WTC11 (cell line): ENCODE data around the gene GIMAP7. TPM values are rescaled to one million over a fixed set of nuclear protein-coding genes. Genes with fewer than 3 reads are reported as not detected.

Source experiments
- ATAC-seq: fragments of 200-7000 bp; cut with Tn5 transposase; 2 replicates; pipeline ENCODE4 v1.10.0; 2021; ENCODE audit warnings: mild to moderate bottlenecking, moderate library complexity
- CTCF ChIA-PET: fragments of 300-600 bp; sonication (Branson Sonifier 250); formaldehyde crosslinking; loops from one replicate; lab custom pipeline; 2021; ENCODE audit warnings: antibody characterized with exemption; lab: Charles Lee
- POLR2A ChIA-PET: fragments of 350-600 bp; sonication (Branson Sonifier 250); formaldehyde crosslinking; loops from one replicate; lab custom pipeline; 2021; ENCODE audit warnings: antibody characterized with exemption; lab: Charles Lee
- DNase-seq: peaks from one replicate; pipeline ENCODE4 v3.0.0; 2021; ENCODE audit warnings: low spot score
- H3K27ac Mint-ChIP-seq: 2 replicates; pipeline ENCODE4 v1.8.0; 2021; ENCODE audit warnings: mixed read lengths
- H3K27me3 Mint-ChIP-seq: 2 replicates; pipeline ENCODE4 v1.8.0; 2021; ENCODE audit warnings: low read depth, mild to moderate bottlenecking, moderate library complexity, mixed read lengths
- H3K36me3 Mint-ChIP-seq: 2 replicates; pipeline ENCODE4 v1.8.0; 2021; ENCODE audit warnings: mixed read lengths
- H3K4me1 Mint-ChIP-seq: 2 replicates; pipeline ENCODE4 v1.8.0; 2022; ENCODE audit warnings: mixed read lengths
- H3K4me3 Mint-ChIP-seq: 2 replicates; pipeline ENCODE4 v1.8.0; 2021; ENCODE audit warnings: mild to moderate bottlenecking, moderate library complexity, mixed read lengths
- H3K9me3 Mint-ChIP-seq: 2 replicates; pipeline ENCODE4 v1.8.0; 2021; ENCODE audit warnings: mixed read lengths
- ARID4B ChIP-seq: sonication (generic); formaldehyde crosslinking; IDR thresholded peaks from 2 replicates; pipeline ENCODE4 v1.8.0; 2023; ENCODE audit warnings: missing genetic modification reagents, mild to moderate bottlenecking, borderline replicate concordance
- ATF1 ChIP-seq: sonication (generic); formaldehyde crosslinking; IDR thresholded peaks from 2 replicates; pipeline ENCODE4 v1.8.1; 2023; ENCODE audit warnings: mild to moderate bottlenecking, moderate library complexity, missing genetic modification reagents
- E2F1 ChIP-seq: sonication (generic); formaldehyde crosslinking; IDR thresholded peaks from 2 replicates; pipeline ENCODE4 v1.8.0; 2022; ENCODE audit warnings: mild to moderate bottlenecking, missing genetic modification reagents
- EMX1 ChIP-seq: fragments of 250-450 bp; sonication (Bioruptor Pico); IDR thresholded peaks from 2 replicates; pipeline ENCODE4 v1.8.0; 2021; ENCODE audit warnings: mild to moderate bottlenecking
- FOXK1 ChIP-seq: sonication (generic); formaldehyde crosslinking; IDR thresholded peaks from 2 replicates; pipeline ENCODE4 v1.8.0; 2022; ENCODE audit warnings: mild to moderate bottlenecking, moderate library complexity, missing genetic modification reagents
- JUN ChIP-seq: sonication (generic); formaldehyde crosslinking; IDR thresholded peaks from 2 replicates; pipeline ENCODE4 v1.8.0; 2023; ENCODE audit warnings: mild to moderate bottlenecking, missing genetic modification reagents
- NFATC4 ChIP-seq: fragments of 250-450 bp; sonication (Bioruptor Pico); IDR thresholded peaks from 2 replicates; pipeline ENCODE4 v1.9.0; 2021; ENCODE audit warnings: mild to moderate bottlenecking
- SMAD3 ChIP-seq: sonication (generic); formaldehyde crosslinking; IDR thresholded peaks from 2 replicates; pipeline ENCODE4 v1.8.0; 2022; ENCODE audit warnings: missing genetic modification reagents, mild to moderate bottlenecking, borderline replicate concordance
- SMAD4 ChIP-seq: sonication (generic); formaldehyde crosslinking; IDR thresholded peaks from 2 replicates; pipeline ENCODE4 v1.8.0; 2022; ENCODE audit warnings: mild to moderate bottlenecking, missing genetic modification reagents
- TCF7 ChIP-seq: sonication (generic); formaldehyde crosslinking; IDR thresholded peaks from 2 replicates; pipeline ENCODE4 v1.8.0; 2022; ENCODE audit warnings: mild to moderate bottlenecking, low read depth, missing genetic modification reagents, moderate library complexity
- TP53 ChIP-seq: sonication (generic); formaldehyde crosslinking; IDR thresholded peaks from 2 replicates; pipeline ENCODE4 v1.8.1; 2023; ENCODE audit warnings: mild to moderate bottlenecking, missing genetic modification reagents
- ZMAT4 ChIP-seq: fragments of 250-450 bp; sonication (Bioruptor Pico); IDR thresholded peaks from 2 replicates; pipeline ENCODE4 v1.9.0; 2021; ENCODE audit warnings: mild to moderate bottlenecking
- ZNF317 ChIP-seq: sonication (generic); formaldehyde crosslinking; IDR thresholded peaks from 2 replicates; pipeline ENCODE4 v1.8.1; 2023; ENCODE audit warnings: low read depth, mild to moderate bottlenecking, moderate library complexity, missing genetic modification reagents, borderline replicate concordance
- total RNA-seq: library from RNA; stranded (reverse); gene quantifications from 3 replicates; pipeline ENCODE4 v1.2.3, GENCODE V29; 2021
- TF ChIP-seq, protein P1 (sequence below): fragments of 250-450 bp; sonication (Bioruptor Pico); IDR thresholded peaks from 2 replicates; pipeline ENCODE4 v1.9.0; 2021; ENCODE audit warnings: mild to moderate bottlenecking, borderline replicate concordance
- TF ChIP-seq, protein P2 (sequence below): sonication (generic); formaldehyde crosslinking; IDR thresholded peaks from 2 replicates; pipeline ENCODE4 v1.8.0; 2023; ENCODE audit warnings: missing genetic modification reagents

GIMAP7 gene
- total RNA-seq, 1 experiment from 2014 or later, result 0.37 TPM

- POLR2A ChIA-PET, result no interaction called here
- CTCF ChIA-PET, result no interaction called here
- no peak for DNase-seq
- Mint-ChIP-seq H3K9me3 (peaks cover 18% of the 10 kb centered on the region), H3K4me1 (no peaks in the 10 kb centered on the region), H3K36me3 (no peaks in the 10 kb centered on the region), H3K4me3 (no peak overlapping the region), H3K27ac (no peak overlapping the region)
- no peak for ATAC-seq
- no peak for TF ChIP-seq NFATC4 (CRISPR knock-in tag)
- TF ChIP-seq E2F1 (CRISPR knock-in tag), result no peak
- TF ChIP-seq, protein P1, sequence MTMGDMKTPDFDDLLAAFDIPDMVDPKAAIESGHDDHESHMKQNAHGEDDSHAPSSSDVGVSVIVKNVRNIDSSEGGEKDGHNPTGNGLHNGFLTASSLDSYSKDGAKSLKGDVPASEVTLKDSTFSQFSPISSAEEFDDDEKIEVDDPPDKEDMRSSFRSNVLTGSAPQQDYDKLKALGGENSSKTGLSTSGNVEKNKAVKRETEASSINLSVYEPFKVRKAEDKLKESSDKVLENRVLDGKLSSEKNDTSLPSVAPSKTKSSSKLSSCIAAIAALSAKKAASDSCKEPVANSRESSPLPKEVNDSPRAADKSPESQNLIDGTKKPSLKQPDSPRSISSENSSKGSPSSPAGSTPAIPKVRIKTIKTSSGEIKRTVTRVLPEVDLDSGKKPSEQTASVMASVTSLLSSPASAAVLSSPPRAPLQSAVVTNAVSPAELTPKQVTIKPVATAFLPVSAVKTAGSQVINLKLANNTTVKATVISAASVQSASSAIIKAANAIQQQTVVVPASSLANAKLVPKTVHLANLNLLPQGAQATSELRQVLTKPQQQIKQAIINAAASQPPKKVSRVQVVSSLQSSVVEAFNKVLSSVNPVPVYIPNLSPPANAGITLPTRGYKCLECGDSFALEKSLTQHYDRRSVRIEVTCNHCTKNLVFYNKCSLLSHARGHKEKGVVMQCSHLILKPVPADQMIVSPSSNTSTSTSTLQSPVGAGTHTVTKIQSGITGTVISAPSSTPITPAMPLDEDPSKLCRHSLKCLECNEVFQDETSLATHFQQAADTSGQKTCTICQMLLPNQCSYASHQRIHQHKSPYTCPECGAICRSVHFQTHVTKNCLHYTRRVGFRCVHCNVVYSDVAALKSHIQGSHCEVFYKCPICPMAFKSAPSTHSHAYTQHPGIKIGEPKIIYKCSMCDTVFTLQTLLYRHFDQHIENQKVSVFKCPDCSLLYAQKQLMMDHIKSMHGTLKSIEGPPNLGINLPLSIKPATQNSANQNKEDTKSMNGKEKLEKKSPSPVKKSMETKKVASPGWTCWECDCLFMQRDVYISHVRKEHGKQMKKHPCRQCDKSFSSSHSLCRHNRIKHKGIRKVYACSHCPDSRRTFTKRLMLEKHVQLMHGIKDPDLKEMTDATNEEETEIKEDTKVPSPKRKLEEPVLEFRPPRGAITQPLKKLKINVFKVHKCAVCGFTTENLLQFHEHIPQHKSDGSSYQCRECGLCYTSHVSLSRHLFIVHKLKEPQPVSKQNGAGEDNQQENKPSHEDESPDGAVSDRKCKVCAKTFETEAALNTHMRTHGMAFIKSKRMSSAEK (CRISPR knock-in tag), result no peak
- TF ChIP-seq EMX1 (CRISPR knock-in tag), result no peak
- TF ChIP-seq JUN (CRISPR knock-in tag), result no peak
- TF ChIP-seq, protein P2, sequence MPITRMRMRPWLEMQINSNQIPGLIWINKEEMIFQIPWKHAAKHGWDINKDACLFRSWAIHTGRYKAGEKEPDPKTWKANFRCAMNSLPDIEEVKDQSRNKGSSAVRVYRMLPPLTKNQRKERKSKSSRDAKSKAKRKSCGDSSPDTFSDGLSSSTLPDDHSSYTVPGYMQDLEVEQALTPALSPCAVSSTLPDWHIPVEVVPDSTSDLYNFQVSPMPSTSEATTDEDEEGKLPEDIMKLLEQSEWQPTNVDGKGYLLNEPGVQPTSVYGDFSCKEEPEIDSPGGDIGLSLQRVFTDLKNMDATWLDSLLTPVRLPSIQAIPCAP, result no peak
- TF ChIP-seq SMAD4 (CRISPR knock-in tag), result no peak
- no peak for TF ChIP-seq SMAD3 (CRISPR knock-in tag)
- no peak for TF ChIP-seq ARID4B (CRISPR knock-in tag)
- TF ChIP-seq ZNF317, result no peak
- TF ChIP-seq ATF1 (CRISPR knock-in tag), result no peak
- TF ChIP-seq TCF7 (CRISPR knock-in tag), result no peak
- TF ChIP-seq, all 79 proteins: peak for 0
- H3K27me3 Mint-ChIP-seq, result peaks cover 15% of the 10 kb centered on the region
Measured at GRCh38 chr7:150513758-150514157, 914 bp upstream of the GIMAP7 start.

DNA sequence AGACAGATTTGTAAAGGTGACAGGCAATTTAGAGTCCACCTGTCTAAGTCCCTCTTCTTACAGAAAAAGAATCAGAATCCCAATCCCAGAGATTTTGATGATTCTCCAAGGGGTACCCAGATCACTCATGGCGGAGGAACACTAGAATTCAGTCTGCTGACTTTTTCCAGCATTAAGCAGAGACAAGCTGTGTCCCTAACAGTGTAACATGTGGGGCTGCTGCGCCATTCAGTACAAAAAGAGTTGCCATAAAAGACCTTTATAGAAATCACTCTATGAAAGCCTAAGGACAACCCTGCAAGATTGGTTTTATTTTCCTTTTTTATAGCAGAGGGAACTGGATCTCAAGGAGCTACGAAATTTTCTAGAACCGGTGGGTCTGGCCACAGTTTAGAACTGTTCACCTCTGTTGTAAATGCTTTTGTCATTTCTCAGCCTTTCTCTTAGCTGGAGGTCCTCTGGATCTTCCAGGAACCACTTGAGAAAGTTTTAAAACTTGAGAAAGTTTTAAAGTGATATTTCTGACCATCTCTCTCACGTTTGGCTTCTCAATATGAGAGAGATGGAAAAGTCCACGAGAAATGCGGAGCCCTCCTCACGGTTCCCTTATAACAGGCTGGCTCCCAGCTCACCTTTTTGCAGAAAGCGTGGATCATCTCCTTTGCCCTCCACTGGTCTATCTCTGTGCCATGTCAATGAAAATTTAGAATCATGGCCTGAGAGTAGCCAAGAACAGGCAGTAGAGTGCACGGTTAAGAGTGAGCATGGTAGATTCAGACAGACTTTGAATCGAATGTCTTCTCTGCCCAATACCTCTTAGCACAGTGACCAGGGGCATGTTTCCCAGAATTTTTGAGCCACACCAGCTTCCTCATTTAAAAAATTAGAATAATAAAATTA lies 826 bp downstream of the GIMAP7 start:
- Mint-ChIP-seq H3K36me3 (no peaks in the 10 kb centered on the region), H3K4me1 (peaks cover 4% of the 10 kb centered on the region), H3K27ac (no peak overlapping the region), H3K27me3 (peaks cover 8% of the 10 kb centered on the region), H3K9me3 (peaks cover 10% of the 10 kb centered on the region), H3K4me3 (no peak overlapping the region)
- ATAC-seq, result no peak
- ChIA-PET CTCF (interaction anchor here (0.9 to 1.9 kb wide), 2 partner anchors 36 to 67 kb away, joined by 3 to 5 read pairs; no protein-coding TSS in a partner anchor), POLR2A (no interaction called here)
- DNase-seq, result no peak
- TF ChIP-seq ARID4B (CRISPR knock-in tag) (no peak), ZMAT4 (CRISPR knock-in tag) (no peak), TP53 (CRISPR knock-in tag) (no peak), FOXK1 (CRISPR knock-in tag) (no peak)
